Measurements from ENCODE around the gene UPK1A.

Gene UPK1A

GRCh38 chr19:35693422-35693821 is 27.1 kb downstream of the UPK1A start:
- DNase-seq (ENCODE audit: low spot score): no peak

GRCh38 chr19:35693835-35694599 is 27.7 kb downstream of the UPK1A start:
- peak; percentile 85 for DNase-seq (ENCODE audit: low spot score)

GRCh38 chr19:35695895-35696422 is 29.6 kb downstream of the UPK1A start:
- DNase-seq (ENCODE audit: low spot score): no peak

- no peak for DNase-seq (ENCODE audit: low spot score)
Measured at GRCh38 chr19:35696835-35697234, 30.5 kb downstream of the UPK1A start.

GRCh38 chr19:35702223-35703012 is 36.1 kb downstream of the UPK1A start:
- peak; percentile 98 for DNase-seq (ENCODE audit: low spot score)

- DNase-seq (ENCODE audit: low spot score): no peak
Measured at GRCh38 chr19:35703343-35703742, 37.0 kb downstream of the UPK1A start.

- no peak for DNase-seq (ENCODE audit: low spot score)
Measured at GRCh38 chr19:35704218-35704617, 37.9 kb downstream of the UPK1A start, which contains the start of gene ZBTB32. TSS of gene ZBTB32 (plus strand) at chr19:35704558. CDS start at chr19:35714627, 10,069 bp downstream.

- no peak for DNase-seq (ENCODE audit: low spot score)
Measured at GRCh38 chr19:35708391-35708790, 42.1 kb downstream of the UPK1A start.

- DNase-seq (ENCODE audit: low spot score): no peak
Measured at GRCh38 chr19:35710784-35711723, 44.7 kb downstream of the UPK1A start.

- DNase-seq (ENCODE audit: low spot score): no peak
Measured at GRCh38 chr19:35712567-35713505, 46.5 kb downstream of the UPK1A start.

GRCh38 chr19:35713506-35713850 is 47.2 kb downstream of the UPK1A start:
- no peak for DNase-seq (ENCODE audit: low spot score)

- DNase-seq (ENCODE audit: low spot score): no peak
Measured at GRCh38 chr19:35713904-35714495, 47.7 kb downstream of the UPK1A start.

- no peak for DNase-seq (ENCODE audit: low spot score)
Measured at GRCh38 chr19:35714601-35715354, 48.5 kb downstream of the UPK1A start.

GRCh38 chr19:35715355-35715809 is 49.1 kb downstream of the UPK1A start:
- DNase-seq (ENCODE audit: low spot score): no peak

- DNase-seq (ENCODE audit: low spot score): peak; percentile 58
Measured at GRCh38 chr19:35715981-35716800, 49.9 kb downstream of the UPK1A start.

GRCh38 chr19:35716801-35717664 is 50.7 kb downstream of the UPK1A start:
- peak; percentile 83 for DNase-seq (ENCODE audit: low spot score)

- peak; percentile 96 for DNase-seq (ENCODE audit: low spot score)
Measured at GRCh38 chr19:35717665-35718344, 51.5 kb downstream of the UPK1A start, which contains the start of gene KMT2B. TSS of gene KMT2B (plus strand) at chr19:35718003. CDS start at chr19:35718019, 16 bp downstream.

Data from LoVo (cell line).